ENCODE measurements around the gene IMPDH2. TPM values are rescaled to one million over a fixed set of nuclear protein-coding genes. Genes with fewer than 3 reads are reported as not detected.
A peak's percentile ranks its signal among the peaks of the same experiment; 100 is the strongest.

IMPDH2 gene
- total RNA-seq, 6 donors from 2014 or later, result 67.1 to 142 (median 97.3) TPM

GRCh38 chr3:49006408-49007067, 22.7 kb downstream of the IMPDH2 start:
- Histone ChIP-seq H3K27ac (peak overlapping the region; percentile 94 to 98 (median 97)), H3K4me1 (peaks cover 17 to 32% (median 18%) of the 10 kb centered on the region in 4 donors), H3K9me3 (no peaks in the 10 kb centered on the region), H3K36me3 (peaks cover 0 to 5% (median 2%) of the 10 kb centered on the region in 4 donors), H3K27me3 (no peaks in the 10 kb centered on the region), H3K4me3 (peak overlapping the region; percentile 72 to 98 (median 89))
- WGBS, 2 donors, result 0 to 4% methylated on average over 2 to 29 of the region's 32 CpGs
- ATAC-seq (ENCODE audit: low FRiP score in 2 of 2) (peak; percentile 16 to 34), DNase-seq (peak; percentile 50 to 88)
- TF ChIP-seq POLR2A (IDR thresholded peaks at IDR 0.05) (no peak), POLR2AphosphoS5 (IDR thresholded peaks at IDR 0.05) (no peak), EP300 (IDR thresholded peaks at IDR 0.05) (no peak)
- TF ChIP-seq, protein P1, sequence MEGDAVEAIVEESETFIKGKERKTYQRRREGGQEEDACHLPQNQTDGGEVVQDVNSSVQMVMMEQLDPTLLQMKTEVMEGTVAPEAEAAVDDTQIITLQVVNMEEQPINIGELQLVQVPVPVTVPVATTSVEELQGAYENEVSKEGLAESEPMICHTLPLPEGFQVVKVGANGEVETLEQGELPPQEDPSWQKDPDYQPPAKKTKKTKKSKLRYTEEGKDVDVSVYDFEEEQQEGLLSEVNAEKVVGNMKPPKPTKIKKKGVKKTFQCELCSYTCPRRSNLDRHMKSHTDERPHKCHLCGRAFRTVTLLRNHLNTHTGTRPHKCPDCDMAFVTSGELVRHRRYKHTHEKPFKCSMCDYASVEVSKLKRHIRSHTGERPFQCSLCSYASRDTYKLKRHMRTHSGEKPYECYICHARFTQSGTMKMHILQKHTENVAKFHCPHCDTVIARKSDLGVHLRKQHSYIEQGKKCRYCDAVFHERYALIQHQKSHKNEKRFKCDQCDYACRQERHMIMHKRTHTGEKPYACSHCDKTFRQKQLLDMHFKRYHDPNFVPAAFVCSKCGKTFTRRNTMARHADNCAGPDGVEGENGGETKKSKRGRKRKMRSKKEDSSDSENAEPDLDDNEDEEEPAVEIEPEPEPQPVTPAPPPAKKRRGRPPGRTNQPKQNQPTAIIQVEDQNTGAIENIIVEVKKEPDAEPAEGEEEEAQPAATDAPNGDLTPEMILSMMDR (IDR thresholded peaks at IDR 0.05), result no peak

DNA sequence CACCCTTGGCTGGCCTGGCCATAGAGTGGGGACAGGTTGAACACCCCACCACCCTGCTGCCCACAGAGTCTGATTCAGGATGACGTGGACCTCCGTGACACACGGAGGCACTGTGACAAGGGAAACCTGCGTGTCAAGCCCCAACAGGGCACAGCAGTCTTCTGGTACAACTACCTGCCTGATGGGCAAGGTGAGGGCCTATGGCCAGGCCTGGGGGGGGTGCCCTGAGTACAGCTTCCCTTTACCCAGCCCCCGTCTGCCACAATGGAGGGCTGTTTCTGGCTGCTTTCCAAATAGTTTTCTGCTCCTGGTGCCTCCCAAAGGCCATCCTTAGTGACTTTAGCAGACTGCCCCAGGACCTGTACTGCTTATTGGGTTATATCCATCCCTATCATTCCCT, 23.2 kb downstream of the IMPDH2 start:
- DNase-seq (no peak), ATAC-seq (ENCODE audit: low FRiP score in 2 of 2) (no peak)
- Histone ChIP-seq H3K9me3 (no peaks in the 10 kb centered on the region), H3K4me3 (peak overlapping the region in 3 of 4 donors; percentile 72 to 98 (median 84)), H3K4me1 (peaks cover 17 to 32% (median 18%) of the 10 kb centered on the region in 4 donors), H3K36me3 (no peaks in the 10 kb centered on the region), H3K27ac (peak overlapping the region; percentile 94 to 98 (median 97)), H3K27me3 (no peaks in the 10 kb centered on the region)
- WGBS, 2 donors, result 86 to 93% methylated on average over 1 to 5 of the region's 5 CpGs
- no peak for TF ChIP-seq POLR2AphosphoS5 (IDR thresholded peaks at IDR 0.05)
- TF ChIP-seq POLR2A (IDR thresholded peaks at IDR 0.05), result no peak
- TF ChIP-seq, protein P1 (IDR thresholded peaks at IDR 0.05), result no peak
- no peak for TF ChIP-seq EP300 (IDR thresholded peaks at IDR 0.05)

GRCh38 chr3:49005303-49005680, 23.9 kb downstream of the IMPDH2 start:
- H3K9me3 ChIP-seq, result no peaks in the 10 kb centered on the region
- no peak overlapping the region for H3K27ac ChIP-seq
- ATAC-seq (ENCODE audit: low FRiP score in 2 of 2) (no peak), DNase-seq (no peak)
- WGBS, 2 donors, result 93 to 95% methylated on average over 2 to 3 of the region's 3 CpGs
- peaks cover 17 to 32% (median 18%) of the 10 kb centered on the region in 4 donors for H3K4me1 ChIP-seq
- TF ChIP-seq POLR2AphosphoS5 (IDR thresholded peaks at IDR 0.05) (no peak), POLR2A (IDR thresholded peaks at IDR 0.05) (no peak), EP300 (IDR thresholded peaks at IDR 0.05) (no peak)
- TF ChIP-seq, protein P1 (IDR thresholded peaks at IDR 0.05), result no peak
- H3K27me3 ChIP-seq, result no peaks in the 10 kb centered on the region
- no peaks in the 10 kb centered on the region for H3K36me3 ChIP-seq
- no peak overlapping the region for H3K4me3 ChIP-seq

GRCh38 chr3:49004352-49005302, 24.6 kb downstream of the IMPDH2 start:
- no peak for DNase-seq

More at GRCh38 chr3:49004352-49005302, 24.6 kb downstream of the IMPDH2 start:
- H3K27ac ChIP-seq, result no peak overlapping the region
- no peak for ATAC-seq (ENCODE audit: low FRiP score in 2 of 2)
- no peak overlapping the region for H3K4me3 ChIP-seq
- H3K9me3 ChIP-seq, result no peaks in the 10 kb centered on the region
- WGBS, 2 donors, result 81 to 85% methylated on average over 8 to 15 of the region's 16 CpGs
- no peaks in the 10 kb centered on the region for H3K27me3 ChIP-seq
- no peak for TF ChIP-seq POLR2A (IDR thresholded peaks at IDR 0.05)
- no peak for TF ChIP-seq POLR2AphosphoS5 (IDR thresholded peaks at IDR 0.05)
- TF ChIP-seq, protein P1 (IDR thresholded peaks at IDR 0.05), result no peak
- TF ChIP-seq EP300 (IDR thresholded peaks at IDR 0.05), result no peak
- H3K4me1 ChIP-seq, result peaks cover 17 to 30% (median 18%) of the 10 kb centered on the region in 4 donors
- H3K36me3 ChIP-seq, result no peaks in the 10 kb centered on the region
